K562 (cell line): ENCODE results near the gene PLA2G2C. TPM values are rescaled to one million over a fixed set of nuclear protein-coding genes. Genes with fewer than 3 reads are reported as not detected.

Experiments
- ATAC-seq: fragments of 200-7000 bp; cut with Tn5 transposase; 3 replicates; pipeline ENCODE4 v1.9.1; 2020; ENCODE audit warnings: moderate library complexity
- BruUV-seq: library from RNA; stranded (reverse); fragments of 400-500 nt; replicated peaks from 2 replicates; lab custom pipeline; 2021; lab: Mats Ljungman, UMichigan
- CTCF ChIA-PET: fragments of 300-600 bp; formaldehyde crosslinking; extraction: SDS; loops from one replicate; lab custom pipeline; 2021; ENCODE audit warnings: low intra/inter-chr PET ratio; lab: Yijun Ruan, JAX
- POLR2A ChIA-PET: fragments of 300-600, 350-650 bp; sonication (Branson Sonifier 250); formaldehyde crosslinking; extraction: SDS; loops from one replicate; lab custom pipeline; 2021; ENCODE audit warnings: antibody characterized with exemption, inconsistent platforms; lab: Yijun Ruan, JAX
- DNase-seq, 4 experiments: peaks; one replicate each; pipeline versions ENCODE4 v3.0.0 to v3.0.0-alpha.2; 2011 to 2018; ENCODE audit warnings: low spot score in 3 of 4, mixed read lengths in 3 of 4; ENCODE audit errors: extremely low read depth in 1 of 4
- FAIRE-seq: peaks from 2 replicates; lab custom pipeline; 2011; peaks lifted over from hg19 to GRCh38; lab: Jason Lieb, UNC
- H2AFZ ChIP-seq: 2 replicates; pipeline ENCODE4 v1.6.0; 2011; ENCODE audit warnings: low read depth, low read length, control low read depth, inconsistent platforms
- H3K27ac ChIP-seq: fragments of 200-600 bp; 3 replicates; pipeline ENCODE4 v1.8.0; 2011; ENCODE audit warnings: low read depth, mild to moderate bottlenecking, control low read depth, inconsistent platforms, low read length, moderate library complexity, mixed read lengths; ENCODE audit errors: extremely low read depth
- H3K27me3 ChIP-seq, 2 experiments: fragments of 300-600 bp in 1 of 2; 2 replicates in 1 of 2; 3 replicates in 1 of 2; pipeline versions ENCODE4 v1.6.0 to v1.8.0; 2011; ENCODE audit warnings: inconsistent platforms in 2 of 2, low read length in 2 of 2, mild to moderate bottlenecking in 1 of 2, mixed read lengths in 1 of 2, moderate library complexity in 1 of 2; ENCODE audit not compliant: control insufficient read depth in 2 of 2, insufficient read depth in 2 of 2
- H3K36me3 ChIP-seq: fragments of 300-600 bp; 3 replicates; pipeline ENCODE4 v1.8.0; 2011; ENCODE audit warnings: mild to moderate bottlenecking, low read length, inconsistent platforms; ENCODE audit not compliant: control insufficient read depth, insufficient read depth
- H3K4me1 ChIP-seq, 2 experiments: fragments of 200-600 bp in 1 of 2; replicated peaks in 1 of 2; 2 replicates in 1 of 2; 3 replicates in 1 of 2; pipeline versions ENCODE4 v1.5.1 to v1.8.0; 2011; ENCODE audit warnings: inconsistent platforms in 2 of 2, low read length in 2 of 2, mild to moderate bottlenecking in 1 of 2, mixed read lengths in 1 of 2, moderate library complexity in 1 of 2; ENCODE audit not compliant: control insufficient read depth in 2 of 2, insufficient read depth in 2 of 2
- H3K4me2 ChIP-seq: 2 replicates; pipeline ENCODE4 v1.6.1; 2011; ENCODE audit warnings: low read length, control low read depth, inconsistent platforms, mixed read lengths; ENCODE audit not compliant: insufficient read depth
- H3K4me3 ChIP-seq: fragments of 200-600 bp; sonication (generic), shearing (Covaris generic); 2 replicates; pipeline ENCODE4 v1.5.1; 2016; ENCODE audit warnings: control low read depth, inconsistent platforms
- H3K79me2 ChIP-seq: fragments of 200-600 bp; 3 replicates; pipeline ENCODE4 v1.8.0; 2011; ENCODE audit warnings: low read length, inconsistent platforms; ENCODE audit not compliant: control insufficient read depth, insufficient read depth
- H3K9ac ChIP-seq, 2 experiments: 2 replicates each; pipeline versions ENCODE4 v1.6.0 to v1.6.1; 2011; ENCODE audit warnings: low read depth in 2 of 2, low read length in 2 of 2, control low read depth in 1 of 2, inconsistent platforms in 1 of 2, mild to moderate bottlenecking in 1 of 2, mixed read lengths in 1 of 2; ENCODE audit not compliant: insufficient read depth in 1 of 2
- H3K9me1 ChIP-seq: one replicate; pipeline ENCODE4 v1.6.0; 2011; ENCODE audit warnings: inconsistent platforms, mild to moderate bottlenecking, low read length, moderate library complexity; ENCODE audit not compliant: control insufficient read depth, insufficient read depth
- H3K9me3 ChIP-seq: replicated peaks from 2 replicates; pipeline ENCODE4 v1.5.1; 2011; ENCODE audit warnings: low read depth, low read length, inconsistent platforms; ENCODE audit not compliant: control insufficient read depth, insufficient read depth
- H4K20me1 ChIP-seq: replicated peaks from 2 replicates; pipeline ENCODE4 v1.6.1; 2011; ENCODE audit warnings: low read length, inconsistent platforms, mixed read lengths; ENCODE audit not compliant: control insufficient read depth, insufficient read depth
- CHAMP1 ChIP-seq: fragments of 450-650 bp; IDR thresholded peaks from 2 replicates; pipeline ENCODE4 v1.6.1; 2016; ENCODE audit warnings: mild to moderate bottlenecking
- MITF ChIP-seq: IDR thresholded peaks from 2 replicates; pipeline ENCODE4 v1.6.1; 2014; ENCODE audit warnings: antibody characterized with exemption
- POLR2B ChIP-seq: fragments of 450-650 bp; IDR thresholded peaks from 2 replicates; pipeline ENCODE4 v1.6.1; 2018; ENCODE audit warnings: low read depth; ENCODE audit not compliant: partially characterized antibody
- TOE1 ChIP-seq, 2 experiments: fragments of 450-650 bp in 1 of 2; sonication (generic) in 1 of 2; formaldehyde crosslinking in 1 of 2; IDR thresholded peaks; 2 replicates each; pipeline versions ENCODE4 v1.7.1 to v1.8.0; 2016 to 2022; ENCODE audit warnings: borderline replicate concordance in 2 of 2, mild to moderate bottlenecking in 2 of 2, antibody characterized with exemption in 1 of 2, inconsistent platforms in 1 of 2, low read depth in 1 of 2, missing genetic modification reagents in 1 of 2, moderate library complexity in 1 of 2
- TRIM24 ChIP-seq, 2 experiments: fragments of 450-650 bp; IDR thresholded peaks; 2 replicates each; pipeline ENCODE4 v1.6.1; 2016
- ZNF212 ChIP-seq: fragments of 450-650 bp; formaldehyde crosslinking; IDR thresholded peaks from 2 replicates; pipeline ENCODE4 v1.4.0; 2020; ENCODE audit warnings: mild to moderate bottlenecking
- ZNF3 ChIP-seq: fragments of 250-450 bp; sonication (Bioruptor Pico); IDR thresholded peaks from 2 replicates; pipeline ENCODE4 v1.5.0; 2021; ENCODE audit warnings: mild to moderate bottlenecking, moderate library complexity
- ZNF76 ChIP-seq: fragments of 250-450 bp; sonication (Bioruptor Pico); IDR thresholded peaks from 2 replicates; pipeline ENCODE4 v1.4.0; 2020; ENCODE audit warnings: mild to moderate bottlenecking, moderate library complexity, borderline replicate concordance
- WGBS: fragments of 100-300 bp; shearing (Covaris generic); methylation state at CpG from one replicate; pipeline ENCODE4 v1.1.6; 2016; ENCODE audit warnings: low coverage, mixed read lengths; ENCODE audit not compliant: insufficient coverage; ENCODE audit errors: missing lambda C conversion rate; 5-methylcytosine and 5-hydroxymethylcytosine counted together
- in situ Hi-C: fragments of 300-500 bp; cut with MboI; formaldehyde crosslinking; loops from 4 replicates; pipeline ENCODE4 v1.15.0; 2018; ENCODE audit warnings: inconsistent platforms, mixed read lengths
- intact Hi-C: fragments of 100-400 bp; cut with micrococcal nuclease; formaldehyde crosslinking; loops from 2 replicates; pipeline ENCODE4 v1.14.2; 2022
- polyA plus RNA-seq, 8 experiments: library from polyadenylated mRNA; depleted of rRNA in 4 of 8; stranded (reverse) in 5 of 8; unstranded in 3 of 8; fragments of >200 nt; fragmentation: Nextera tagmentation in 2 of 8; fragmentation: Illumina TruSeq in 1 of 8; extraction: Ambion mirVana in 2 of 8; extraction: Trizol in 1 of 8; gene quantifications; 2 replicates each; pipeline versions ENCODE4 v1.2.1 to v1.2.3, GENCODE V29; 2011 to 2014; ENCODE audit warnings: inconsistent platforms in 1 of 8, missing spikeins in 1 of 8
- total RNA-seq, 7 experiments: library from RNA; depleted of rRNA in 6 of 7; stranded (reverse); fragments of >200 nt in 6 of 7; fragmentation: Illumina TruSeq in 2 of 7; extraction: Trizol in 2 of 7; gene quantifications; 2 replicates each; pipeline versions ENCODE4 v1.2.1 to v1.2.3, GENCODE V29; 2011 to 2021; ENCODE audit warnings: low replicate concordance in 1 of 7

PLA2G2C gene
- total and polyA plus RNA-seq, 9 of the 15 experiments (the other 6 are each of a cell fraction or from before 2014, with no cell fraction given): 0.14 to 0.49 (median 0.21) TPM

- Histone ChIP-seq H3K27me3 (peaks cover 24 to 43% of the 10 kb centered on the region in 2 experiments; a peak in 4 of 5 replicates), H3K9ac (no peak overlapping the region), H3K4me3 (no peak overlapping the region), H3K4me2 (no peak overlapping the region), H3K9me1 (no peaks in the 10 kb centered on the region), H3K36me3 (no peaks in the 10 kb centered on the region), H3K4me1 (peaks cover 10 to 12% of the 10 kb centered on the region in 2 experiments; a peak in 4 of 5 replicates), H2AFZ (no peak overlapping the region), H3K9me3 (no peaks in the 10 kb centered on the region), H3K79me2 (no peaks in the 10 kb centered on the region), H4K20me1 (no peaks in the 10 kb centered on the region), H3K27ac (no peak overlapping the region)
- no peak for DNase-seq
- in situ Hi-C loops (no loop called here), intact Hi-C loops (no loop called here)
- 1% methylated on average over 4 of the region's 4 CpGs for WGBS
- no TSS peak for BruUV-seq
- POLR2A ChIA-PET: interaction anchor here (0.6 kb wide), 1 partner anchor 8 kb away, joined by 3 read pairs; no protein-coding TSS in a partner anchor
- TF ChIP-seq ZNF212 (CRISPR knock-in tag) (no peak), TRIM24 (IDR thresholded peaks at IDR 0.05) (no peak), ZNF3 (CRISPR knock-in tag) (no peak), ZNF76 (CRISPR knock-in tag) (no peak), TOE1 (IDR thresholded peaks at IDR 0.05; ENCODE audit: borderline replicate concordance) (no peak), TOE1 (CRISPR knock-in tag; IDR thresholded peaks at IDR 0.05; ENCODE audit: borderline replicate concordance, low read depth) (no peak), CHAMP1 (no peak), MITF (no peak), POLR2B (no peak)
- no peak for ATAC-seq
- FAIRE-seq: no peak
- CTCF ChIA-PET: no interaction called here
These were observed 65.5 kb downstream of the PLA2G2C start for GRCh38 chr1:20120796-20121195.
